Measurements from ENCODE around the gene HCN2. TPM values are rescaled to one million over a fixed set of nuclear protein-coding genes. Genes with fewer than 3 reads are reported as not detected.

HCN2 gene
- total and polyA plus RNA-seq, 10 of the 15 experiments (the other 5 are each of a cell fraction or from before 2014, with no cell fraction given), result 0.01 to 0.54 (median 0.08) TPM; not detected in 4

DNA sequence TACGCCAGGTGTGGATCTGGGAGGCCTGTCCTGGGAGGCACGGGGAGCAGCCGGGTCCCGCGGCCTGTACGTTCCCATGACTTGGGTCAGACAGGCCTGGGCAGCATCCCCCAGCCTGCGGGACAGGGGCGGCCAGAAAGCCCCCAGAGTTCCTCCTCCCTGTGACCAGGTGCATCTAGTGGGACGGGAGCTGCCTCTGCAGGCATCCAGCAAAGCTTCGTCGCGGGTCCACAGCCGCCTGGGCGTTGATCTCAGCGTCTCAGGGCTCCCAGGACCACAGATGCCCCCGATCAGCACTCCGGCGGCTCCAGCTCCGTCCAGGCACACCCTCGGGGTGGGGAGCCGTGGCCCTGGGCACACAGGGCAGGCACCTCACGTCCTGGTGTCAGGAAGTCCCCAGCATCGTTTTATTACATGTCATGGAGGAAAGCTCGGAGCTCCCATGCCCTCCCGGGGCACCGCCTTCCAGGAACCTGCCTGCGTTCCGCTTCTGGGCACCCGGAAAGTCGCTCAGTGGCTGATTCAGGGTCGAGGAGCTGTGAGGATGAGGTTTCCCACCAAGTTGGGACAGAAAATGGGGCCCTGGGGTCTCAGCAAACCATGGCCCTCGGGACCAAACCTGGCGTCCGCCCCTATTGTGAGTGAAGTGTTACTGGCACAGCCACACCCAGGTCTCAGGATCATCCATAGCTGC, 47.4 kb upstream of the HCN2 start:
- H3K9ac ChIP-seq (ENCODE audit: control insufficient read depth, insufficient read depth, low read length), result no peak overlapping the region
- ATAC-seq (no peak), DNase-seq (ENCODE audit: low read depth, low spot score) (no peak), FAIRE-seq (no peak)
- no TSS peak for BruUV-seq (replicated peaks)
- H3K79me2 ChIP-seq (ENCODE audit: control insufficient read depth, insufficient read depth, low read length), result no peaks in the 10 kb centered on the region
- H3K4me1 ChIP-seq (ENCODE audit: control insufficient read depth, insufficient read depth, low read length), result no peaks in the 10 kb centered on the region
- SMC1A ChIA-PET (ENCODE audit: uncharacterized antibody, unreplicated experiment), result no interaction called here
- CTCF ChIA-PET, result interaction anchor here (1.3 kb wide), 1 partner anchor 10 kb away, joined by 4 read pairs; no protein-coding TSS in a partner anchor
- H4K20me1 ChIP-seq (ENCODE audit: control insufficient read depth, insufficient read depth), result no peaks in the 10 kb centered on the region; the same call in 1 of the 2 replicates
- H2AFZ ChIP-seq (ENCODE audit: control insufficient read depth, low read depth, low read length), result no peak overlapping the region
- intact Hi-C loops (cut with micrococcal nuclease; ENCODE audit: unreplicated experiment) (no loop called here), in situ Hi-C loops (cut with MboI) (no loop called here)
- no peak overlapping the region for H3K4me3 ChIP-seq
- no peaks in the 10 kb centered on the region for H3K9me3 ChIP-seq (replicated peaks; ENCODE audit: control insufficient read depth, insufficient read depth, low read length)
- H3K36me3 ChIP-seq (ENCODE audit: control insufficient read depth in 2 of 2, insufficient read depth in 2 of 2, low read length in 1 of 2), result no peaks in the 10 kb centered on the region; a peak in 2 of 4 replicates
- whole genome bisulfite sequencing (ENCODE audit: insufficient coverage, insufficient replicate concordance, low lambda C conversion rate, missing lambda C conversion rate), result 76% methylated on average over 30 of the region's 34 CpGs
- H3K27ac ChIP-seq (ENCODE audit: control insufficient read depth, insufficient read depth), result no peak overlapping the region
- no peak overlapping the region for H3K4me2 ChIP-seq (ENCODE audit: control insufficient read depth, insufficient read depth)
- H3K27me3 ChIP-seq (replicated peaks in 1 of 2; ENCODE audit: control insufficient read depth in 2 of 2, insufficient read depth in 2 of 2, low read length in 1 of 2), result no peaks in the 10 kb centered on the region
- POLR2A ChIA-PET, result no interaction called here
- RAD21 ChIA-PET (ENCODE audit: unreplicated experiment), result no interaction called here
- no peak for TF ChIP-seq IKZF1 (conservative IDR thresholded peaks at IDR 0.05)
- TF ChIP-seq, protein P1, sequence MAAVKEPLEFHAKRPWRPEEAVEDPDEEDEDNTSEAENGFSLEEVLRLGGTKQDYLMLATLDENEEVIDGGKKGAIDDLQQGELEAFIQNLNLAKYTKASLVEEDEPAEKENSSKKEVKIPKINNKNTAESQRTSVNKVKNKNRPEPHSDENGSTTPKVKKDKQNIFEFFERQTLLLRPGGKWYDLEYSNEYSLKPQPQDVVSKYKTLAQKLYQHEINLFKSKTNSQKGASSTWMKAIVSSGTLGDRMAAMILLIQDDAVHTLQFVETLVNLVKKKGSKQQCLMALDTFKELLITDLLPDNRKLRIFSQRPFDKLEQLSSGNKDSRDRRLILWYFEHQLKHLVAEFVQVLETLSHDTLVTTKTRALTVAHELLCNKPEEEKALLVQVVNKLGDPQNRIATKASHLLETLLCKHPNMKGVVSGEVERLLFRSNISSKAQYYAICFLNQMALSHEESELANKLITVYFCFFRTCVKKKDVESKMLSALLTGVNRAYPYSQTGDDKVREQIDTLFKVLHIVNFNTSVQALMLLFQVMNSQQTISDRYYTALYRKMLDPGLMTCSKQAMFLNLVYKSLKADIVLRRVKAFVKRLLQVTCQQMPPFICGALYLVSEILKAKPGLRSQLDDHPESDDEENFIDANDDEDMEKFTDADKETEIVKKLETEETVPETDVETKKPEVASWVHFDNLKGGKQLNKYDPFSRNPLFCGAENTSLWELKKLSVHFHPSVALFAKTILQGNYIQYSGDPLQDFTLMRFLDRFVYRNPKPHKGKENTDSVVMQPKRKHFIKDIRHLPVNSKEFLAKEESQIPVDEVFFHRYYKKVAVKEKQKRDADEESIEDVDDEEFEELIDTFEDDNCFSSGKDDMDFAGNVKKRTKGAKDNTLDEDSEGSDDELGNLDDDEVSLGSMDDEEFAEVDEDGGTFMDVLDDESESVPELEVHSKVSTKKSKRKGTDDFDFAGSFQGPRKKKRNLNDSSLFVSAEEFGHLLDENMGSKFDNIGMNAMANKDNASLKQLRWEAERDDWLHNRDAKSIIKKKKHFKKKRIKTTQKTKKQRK (IDR thresholded peaks at IDR 0.05; ENCODE audit: low read depth, low read length), result no peak
- TF ChIP-seq, protein P2, sequence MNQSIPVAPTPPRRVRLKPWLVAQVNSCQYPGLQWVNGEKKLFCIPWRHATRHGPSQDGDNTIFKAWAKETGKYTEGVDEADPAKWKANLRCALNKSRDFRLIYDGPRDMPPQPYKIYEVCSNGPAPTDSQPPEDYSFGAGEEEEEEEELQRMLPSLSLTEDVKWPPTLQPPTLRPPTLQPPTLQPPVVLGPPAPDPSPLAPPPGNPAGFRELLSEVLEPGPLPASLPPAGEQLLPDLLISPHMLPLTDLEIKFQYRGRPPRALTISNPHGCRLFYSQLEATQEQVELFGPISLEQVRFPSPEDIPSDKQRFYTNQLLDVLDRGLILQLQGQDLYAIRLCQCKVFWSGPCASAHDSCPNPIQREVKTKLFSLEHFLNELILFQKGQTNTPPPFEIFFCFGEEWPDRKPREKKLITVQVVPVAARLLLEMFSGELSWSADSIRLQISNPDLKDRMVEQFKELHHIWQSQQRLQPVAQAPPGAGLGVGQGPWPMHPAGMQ (IDR thresholded peaks at IDR 0.05; ENCODE audit: borderline replicate concordance), result no peak
- TF ChIP-seq PAX5 (IDR thresholded peaks at IDR 0.05; ENCODE audit: borderline replicate concordance, low read depth, low read length), result no peak
- TF ChIP-seq ZNF384 (IDR thresholded peaks at IDR 0.05; ENCODE audit: borderline replicate concordance, low read depth, low read length), result no peak
- TF ChIP-seq ESRRA (IDR thresholded peaks at IDR 0.05; ENCODE audit: low read length), result no peak
- TF ChIP-seq, protein P3, sequence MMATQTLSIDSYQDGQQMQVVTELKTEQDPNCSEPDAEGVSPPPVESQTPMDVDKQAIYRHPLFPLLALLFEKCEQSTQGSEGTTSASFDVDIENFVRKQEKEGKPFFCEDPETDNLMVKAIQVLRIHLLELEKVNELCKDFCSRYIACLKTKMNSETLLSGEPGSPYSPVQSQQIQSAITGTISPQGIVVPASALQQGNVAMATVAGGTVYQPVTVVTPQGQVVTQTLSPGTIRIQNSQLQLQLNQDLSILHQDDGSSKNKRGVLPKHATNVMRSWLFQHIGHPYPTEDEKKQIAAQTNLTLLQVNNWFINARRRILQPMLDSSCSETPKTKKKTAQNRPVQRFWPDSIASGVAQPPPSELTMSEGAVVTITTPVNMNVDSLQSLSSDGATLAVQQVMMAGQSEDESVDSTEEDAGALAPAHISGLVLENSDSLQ (IDR thresholded peaks at IDR 0.05), result no peak
- TF ChIP-seq TBL1XR1 (IDR thresholded peaks at IDR 0.05; ENCODE audit: low read depth, low read length), result no peak
- no peak for TF ChIP-seq RAD51 (IDR thresholded peaks at IDR 0.05)
- TF ChIP-seq, protein P4, sequence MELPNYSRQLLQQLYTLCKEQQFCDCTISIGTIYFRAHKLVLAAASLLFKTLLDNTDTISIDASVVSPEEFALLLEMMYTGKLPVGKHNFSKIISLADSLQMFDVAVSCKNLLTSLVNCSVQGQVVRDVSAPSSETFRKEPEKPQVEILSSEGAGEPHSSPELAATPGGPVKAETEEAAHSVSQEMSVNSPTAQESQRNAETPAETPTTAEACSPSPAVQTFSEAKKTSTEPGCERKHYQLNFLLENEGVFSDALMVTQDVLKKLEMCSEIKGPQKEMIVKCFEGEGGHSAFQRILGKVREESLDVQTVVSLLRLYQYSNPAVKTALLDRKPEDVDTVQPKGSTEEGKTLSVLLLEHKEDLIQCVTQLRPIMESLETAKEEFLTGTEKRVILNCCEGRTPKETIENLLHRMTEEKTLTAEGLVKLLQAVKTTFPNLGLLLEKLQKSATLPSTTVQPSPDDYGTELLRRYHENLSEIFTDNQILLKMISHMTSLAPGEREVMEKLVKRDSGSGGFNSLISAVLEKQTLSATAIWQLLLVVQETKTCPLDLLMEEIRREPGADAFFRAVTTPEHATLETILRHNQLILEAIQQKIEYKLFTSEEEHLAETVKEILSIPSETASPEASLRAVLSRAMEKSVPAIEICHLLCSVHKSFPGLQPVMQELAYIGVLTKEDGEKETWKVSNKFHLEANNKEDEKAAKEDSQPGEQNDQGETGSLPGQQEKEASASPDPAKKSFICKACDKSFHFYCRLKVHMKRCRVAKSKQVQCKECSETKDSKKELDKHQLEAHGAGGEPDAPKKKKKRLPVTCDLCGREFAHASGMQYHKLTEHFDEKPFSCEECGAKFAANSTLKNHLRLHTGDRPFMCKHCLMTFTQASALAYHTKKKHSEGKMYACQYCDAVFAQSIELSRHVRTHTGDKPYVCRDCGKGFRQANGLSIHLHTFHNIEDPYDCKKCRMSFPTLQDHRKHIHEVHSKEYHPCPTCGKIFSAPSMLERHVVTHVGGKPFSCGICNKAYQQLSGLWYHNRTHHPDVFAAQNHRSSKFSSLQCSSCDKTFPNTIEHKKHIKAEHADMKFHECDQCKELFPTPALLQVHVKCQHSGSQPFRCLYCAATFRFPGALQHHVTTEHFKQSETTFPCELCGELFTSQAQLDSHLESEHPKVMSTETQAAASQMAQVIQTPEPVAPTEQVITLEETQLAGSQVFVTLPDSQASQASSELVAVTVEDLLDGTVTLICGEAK (IDR thresholded peaks at IDR 0.05; ENCODE audit: borderline replicate concordance), result no peak
- TF ChIP-seq BMI1 (IDR thresholded peaks at IDR 0.05; ENCODE audit: borderline replicate concordance), result no peak
- TF ChIP-seq SMAD1 (IDR thresholded peaks at IDR 0.05; ENCODE audit: low read depth, partially characterized antibody), result no peak
- TF ChIP-seq EGR1 (IDR thresholded peaks at IDR 0.05; ENCODE audit: borderline replicate concordance in 1 of 2, low read depth in 2 of 2, low read length in 2 of 2), result no peak
- TF ChIP-seq ZNF274 (IDR thresholded peaks at IDR 0.05; ENCODE audit: insufficient read depth, insufficient read length), result no peak
